ENCODE data around the gene MSRB2.

The MSRB2 gene

DNA sequence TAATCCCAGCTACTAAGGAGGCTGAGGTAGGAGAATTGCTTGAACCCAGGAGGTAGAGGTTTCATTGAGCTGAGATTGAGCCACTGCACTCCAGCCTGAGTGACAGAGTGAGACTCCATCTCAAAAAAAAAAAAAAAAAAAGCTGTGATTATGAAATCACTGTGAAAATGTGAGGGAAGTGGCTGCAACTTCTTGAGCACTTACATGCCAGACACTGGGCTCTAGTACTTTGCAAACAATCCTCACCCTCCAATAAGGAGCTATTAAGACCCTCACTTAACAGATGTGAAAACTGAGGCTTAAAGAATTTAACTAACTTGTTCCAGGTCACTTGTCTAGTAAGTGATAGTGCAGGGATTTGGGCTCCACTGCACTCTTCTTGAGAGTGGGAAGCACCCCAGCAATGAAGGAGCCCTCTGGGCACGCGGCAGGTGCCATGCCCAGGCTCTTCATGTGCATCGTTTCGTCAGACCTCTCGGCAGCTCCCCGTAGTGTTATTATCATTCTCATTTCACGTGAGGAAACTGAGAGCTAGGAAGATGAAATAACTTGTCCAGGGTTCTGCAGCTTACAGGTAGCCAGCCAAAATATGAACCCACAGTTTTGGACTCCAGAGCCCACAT, 19.0 kb downstream of the MSRB2 start:
- DNase-seq: peak; percentile 21

- DNase-seq: no peak
Observed at GRCh38 chr10:23116486-23117205, 21.3 kb downstream of the MSRB2 start.

DNA sequence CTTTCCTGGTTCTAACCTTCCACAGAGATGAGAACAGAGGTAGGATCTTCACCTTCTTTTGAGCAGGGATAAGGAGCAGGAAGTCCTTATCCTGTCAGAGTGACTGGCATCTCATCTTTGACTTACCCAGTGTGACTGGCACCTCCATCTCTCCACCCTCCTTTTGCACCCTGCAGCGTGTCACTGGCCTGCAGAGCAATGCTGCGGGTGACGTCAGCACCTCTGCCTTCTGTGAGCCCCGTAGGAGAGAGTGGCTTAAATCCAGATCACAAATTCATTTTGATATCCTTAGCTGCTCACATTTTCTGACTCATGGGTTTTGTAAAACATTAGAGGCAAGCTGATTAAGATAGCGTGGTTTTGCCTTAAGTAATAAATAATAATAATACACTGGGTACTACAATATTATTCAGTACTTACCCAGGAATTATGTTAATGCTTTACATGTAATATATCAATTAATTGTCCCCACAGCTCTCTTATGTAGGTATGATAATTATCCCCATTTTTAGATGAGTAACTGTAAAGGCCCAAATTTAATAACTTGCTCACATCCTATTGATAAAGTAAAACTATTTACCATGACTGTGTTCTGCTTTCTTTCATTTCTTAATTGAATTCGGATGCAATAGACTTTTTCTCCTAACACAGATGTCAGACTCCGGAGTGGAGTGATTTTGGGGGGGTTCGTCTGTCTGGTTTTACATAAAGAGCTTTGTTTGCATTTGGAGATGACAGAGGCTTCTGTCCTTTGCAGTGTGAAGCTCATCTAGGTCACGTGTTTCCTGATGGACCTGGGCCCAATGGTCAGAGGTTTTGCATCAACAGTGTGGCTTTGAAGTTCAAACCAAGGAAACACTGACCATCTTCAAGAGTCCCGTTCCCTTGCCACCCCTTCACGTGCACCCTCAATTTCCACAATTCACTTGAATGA, 24.9 kb downstream of the MSRB2 start:
- no peak for DNase-seq

GRCh38 chr10:23121135-23121534, 25.8 kb downstream of the MSRB2 start:
- no peak for DNase-seq

GRCh38 chr10:23136462-23136861, 41.1 kb downstream of the MSRB2 start:
- no peak for DNase-seq

GRCh38 chr10:23139677-23140076, 44.3 kb downstream of the MSRB2 start:
- DNase-seq: no peak

DNA sequence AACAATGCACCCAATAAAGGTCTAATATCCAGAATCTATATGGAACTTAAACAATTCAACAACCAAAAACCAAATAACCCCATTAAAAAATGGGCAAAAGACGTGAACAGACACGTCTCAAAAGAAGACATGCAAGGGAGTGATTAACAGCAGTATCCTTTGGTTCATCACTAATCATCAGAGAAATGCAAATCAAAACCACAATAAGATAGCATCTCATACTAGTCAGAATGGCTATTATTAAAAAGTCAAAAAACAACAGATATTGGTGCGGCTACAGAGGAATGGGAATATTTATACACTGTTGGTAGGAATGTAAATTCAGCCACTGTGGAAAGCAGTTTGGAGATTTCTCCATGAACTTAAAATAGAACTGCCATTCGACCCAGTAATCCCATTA, 46.6 kb downstream of the MSRB2 start:
- DNase-seq: no peak

DNA sequence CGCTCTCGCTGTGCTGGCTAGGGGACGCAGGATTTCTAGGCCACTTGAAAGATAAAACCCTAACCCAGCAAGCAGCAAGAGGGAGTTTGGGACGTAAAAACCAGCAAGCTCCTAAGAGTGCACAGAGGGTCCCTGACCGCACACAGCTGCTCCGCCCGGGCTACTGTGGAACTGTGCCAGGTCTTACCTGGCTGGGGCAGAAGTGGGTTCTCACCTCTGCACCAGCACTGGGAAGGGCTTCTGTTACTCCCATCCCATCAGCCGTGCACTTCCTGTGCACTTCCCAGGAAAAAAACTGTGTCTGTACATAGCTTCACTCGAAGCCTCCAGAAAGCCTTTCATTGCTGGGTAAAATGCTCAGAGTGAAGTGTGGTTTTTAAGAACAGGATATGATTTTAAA, 50.9 kb downstream of the MSRB2 start:
- no peak for DNase-seq

DNA sequence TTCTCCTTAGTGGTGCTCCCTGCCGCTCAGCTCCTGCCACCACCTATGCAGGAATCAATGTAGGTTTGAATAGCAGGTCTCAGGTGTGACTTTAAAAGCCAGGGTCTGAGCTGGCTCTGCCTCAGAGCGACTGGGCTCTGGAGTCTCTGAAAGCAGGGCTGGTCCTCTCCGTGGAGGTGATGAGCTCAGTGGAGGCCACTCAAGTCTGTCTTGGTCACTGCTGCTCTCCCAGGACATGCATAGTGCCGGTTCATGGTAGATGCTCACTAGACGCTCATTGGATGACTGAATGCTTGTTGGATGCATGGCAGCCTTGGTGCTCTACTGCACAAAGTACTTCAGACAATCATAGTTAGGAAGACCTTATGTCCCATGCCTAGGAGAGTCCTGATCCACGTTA, 51.7 kb downstream of the MSRB2 start:
- DNase-seq: no peak

DNA sequence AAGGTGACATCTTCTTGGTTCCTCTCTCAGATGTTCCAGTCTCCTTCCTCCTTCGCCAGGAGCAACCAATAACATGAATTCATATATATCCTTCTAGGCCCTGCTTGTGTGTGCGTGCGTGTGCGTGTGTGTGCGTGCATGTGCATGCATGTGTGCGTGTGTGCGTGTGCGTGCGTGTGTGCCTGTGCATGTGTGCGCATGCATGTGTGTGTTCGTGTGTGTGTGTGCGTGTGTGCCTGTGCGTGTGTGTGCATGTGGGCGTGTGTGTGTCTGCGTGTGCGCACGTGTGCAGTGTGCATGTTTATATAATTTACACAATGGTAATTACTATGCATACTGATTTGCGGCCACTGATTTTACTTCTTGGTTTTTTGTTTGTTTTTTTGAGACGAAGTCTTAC, 52.8 kb downstream of the MSRB2 start:
- no peak for DNase-seq

DNA sequence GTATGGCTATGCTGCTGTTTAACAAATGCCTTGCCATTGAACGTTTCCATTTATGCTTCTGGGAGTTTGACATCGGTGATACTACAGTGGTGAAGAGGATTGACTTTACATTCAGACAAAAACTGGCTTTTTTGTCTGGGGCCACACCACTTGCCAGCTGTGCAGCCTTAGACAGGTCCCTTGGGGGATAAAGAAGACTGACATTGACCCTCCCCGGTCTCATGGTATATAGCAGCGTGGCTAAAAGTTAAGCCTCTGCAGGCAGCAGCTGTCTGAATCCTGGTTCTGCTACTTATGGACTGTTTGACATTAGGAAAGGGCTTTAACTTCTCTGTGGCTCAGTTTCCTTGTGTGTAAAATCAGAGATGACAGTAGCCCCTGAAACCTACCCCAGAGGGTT, 54.7 kb downstream of the MSRB2 start:
- DNase-seq: no peak

- DNase-seq: no peak
Observed at GRCh38 chr10:23150610-23151009, 55.2 kb downstream of the MSRB2 start.

DNA sequence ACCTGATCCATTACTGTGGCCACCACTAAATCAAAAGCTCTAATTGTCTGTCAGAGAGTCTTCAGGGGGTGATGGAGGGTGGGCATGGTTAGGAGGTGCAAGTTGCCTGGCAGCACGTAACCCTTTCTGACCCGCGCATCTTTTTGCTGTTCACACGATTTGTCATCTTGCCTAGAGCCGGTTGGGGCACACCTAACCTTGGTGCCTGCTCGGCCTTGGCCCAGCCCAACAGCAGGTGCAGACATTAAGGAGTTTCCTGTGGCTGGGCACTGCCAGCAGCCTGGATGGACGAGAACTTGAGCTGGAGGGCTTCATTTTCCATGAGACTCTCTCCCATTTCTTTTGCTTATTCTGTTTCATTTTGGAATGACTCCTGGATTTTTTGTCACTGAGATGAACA, 55.7 kb downstream of the MSRB2 start:
- DNase-seq: no peak

DNA sequence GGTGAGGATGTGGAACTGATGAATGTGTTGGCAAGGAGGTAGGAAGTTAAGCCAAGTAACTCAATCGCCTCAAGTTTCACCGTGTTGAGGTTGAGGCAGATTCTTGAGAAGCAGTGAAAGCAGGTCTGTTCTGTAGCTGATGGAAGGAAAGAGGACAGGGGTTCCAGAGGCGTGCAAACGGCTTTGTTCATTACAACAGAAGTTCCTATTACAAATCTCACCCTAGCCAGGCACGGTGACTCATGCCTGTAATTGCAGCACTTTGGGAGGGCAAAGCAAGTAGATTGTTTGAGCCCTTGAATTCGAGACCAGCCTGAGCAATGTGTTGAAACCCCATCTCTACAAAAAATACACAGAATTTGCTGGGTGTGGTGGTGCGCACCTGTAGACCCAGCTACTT, 59.8 kb downstream of the MSRB2 start:
- DNase-seq: peak; percentile 41

DNA sequence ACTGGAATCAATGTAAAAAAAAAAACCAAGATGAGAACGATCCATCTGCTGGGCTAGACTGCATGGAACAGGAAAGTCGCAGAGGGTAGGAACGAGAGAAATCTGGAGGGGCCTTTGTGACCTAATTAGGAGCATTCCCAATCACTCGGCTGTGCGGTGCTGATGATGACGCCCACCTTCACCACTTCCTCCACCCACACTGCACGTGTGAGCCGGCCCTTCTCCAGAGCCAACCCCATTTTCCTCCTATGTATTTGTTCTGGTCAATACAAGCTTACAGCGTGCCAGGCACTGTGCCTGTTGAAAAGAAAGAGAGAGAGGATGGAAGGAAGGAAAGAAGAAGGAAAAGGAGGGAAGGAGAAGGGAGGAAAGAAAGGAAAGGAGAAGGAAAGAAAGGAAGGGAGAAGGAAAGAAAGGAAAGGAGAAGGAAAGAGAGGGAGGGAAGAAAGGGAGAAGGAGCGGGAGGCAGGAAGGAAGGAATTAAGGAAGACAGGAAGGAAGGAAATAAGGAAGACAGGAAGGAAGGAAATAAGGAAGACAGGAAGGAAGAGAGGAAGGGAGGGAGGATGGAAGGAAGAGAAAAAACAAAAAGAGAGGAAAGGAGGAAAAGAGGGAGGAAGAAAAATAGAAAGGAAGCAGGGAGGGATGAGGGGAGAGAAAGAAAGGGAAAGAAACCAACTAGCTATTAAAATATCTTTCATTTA, 61.2 kb downstream of the MSRB2 start:
- no peak for DNase-seq

DNA sequence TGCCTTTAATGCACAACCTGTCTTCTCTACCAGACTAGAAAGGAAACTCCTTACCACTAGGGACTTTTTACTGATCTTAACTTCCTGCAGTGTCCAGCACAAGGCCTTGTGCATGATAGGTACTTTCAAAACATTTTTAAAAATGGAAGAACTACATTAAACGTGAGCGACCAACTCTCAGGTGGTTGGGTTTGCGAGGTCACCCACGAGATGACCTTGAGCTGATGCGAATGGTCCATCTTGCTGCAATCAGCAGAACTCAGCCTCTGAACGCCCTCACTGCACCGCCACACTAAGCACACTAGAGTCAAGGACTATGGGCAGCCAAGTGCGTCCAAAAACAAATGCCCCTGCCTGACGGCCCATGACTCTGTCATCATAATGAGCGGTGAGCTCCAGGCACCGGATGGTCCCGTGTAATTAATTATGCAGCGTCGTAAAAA, 61.9 kb downstream of the MSRB2 start:
- no peak for DNase-seq

DNA sequence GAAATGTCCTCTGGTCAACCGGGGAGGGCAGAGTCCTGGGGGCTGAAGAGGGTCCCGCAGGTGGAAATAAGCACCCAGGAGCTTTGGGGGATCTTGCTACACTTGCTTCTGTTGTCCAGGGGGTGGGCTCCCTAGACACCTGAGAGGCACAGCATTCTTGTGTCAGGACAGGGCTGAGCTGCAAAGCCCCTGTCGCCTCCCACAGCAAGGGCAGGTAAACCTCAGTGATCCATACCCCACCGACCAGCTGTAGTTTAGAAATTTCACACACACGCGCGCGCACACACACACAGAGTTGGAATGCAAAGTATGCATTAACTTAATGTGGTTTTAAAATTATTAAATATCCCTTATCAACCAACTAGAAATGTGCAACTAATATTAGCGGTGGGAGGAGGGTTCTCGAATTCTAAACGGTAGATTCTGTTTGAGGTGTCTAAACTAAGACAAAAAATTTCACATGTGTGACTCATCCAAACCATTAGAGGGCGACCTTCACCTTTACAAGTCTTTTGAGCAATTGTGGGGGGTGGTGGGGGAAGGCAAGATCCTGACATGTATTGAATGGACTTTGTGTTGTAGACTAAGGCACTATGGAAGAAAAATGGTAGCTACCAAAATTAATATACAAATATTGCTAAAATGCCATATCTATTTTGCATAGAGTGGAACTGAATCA, 62.5 kb downstream of the MSRB2 start:
- peak; percentile 17 for DNase-seq

GRCh38 chr10:23158370-23158769, 63.0 kb downstream of the MSRB2 start:
- DNase-seq: peak; percentile 50

DNA sequence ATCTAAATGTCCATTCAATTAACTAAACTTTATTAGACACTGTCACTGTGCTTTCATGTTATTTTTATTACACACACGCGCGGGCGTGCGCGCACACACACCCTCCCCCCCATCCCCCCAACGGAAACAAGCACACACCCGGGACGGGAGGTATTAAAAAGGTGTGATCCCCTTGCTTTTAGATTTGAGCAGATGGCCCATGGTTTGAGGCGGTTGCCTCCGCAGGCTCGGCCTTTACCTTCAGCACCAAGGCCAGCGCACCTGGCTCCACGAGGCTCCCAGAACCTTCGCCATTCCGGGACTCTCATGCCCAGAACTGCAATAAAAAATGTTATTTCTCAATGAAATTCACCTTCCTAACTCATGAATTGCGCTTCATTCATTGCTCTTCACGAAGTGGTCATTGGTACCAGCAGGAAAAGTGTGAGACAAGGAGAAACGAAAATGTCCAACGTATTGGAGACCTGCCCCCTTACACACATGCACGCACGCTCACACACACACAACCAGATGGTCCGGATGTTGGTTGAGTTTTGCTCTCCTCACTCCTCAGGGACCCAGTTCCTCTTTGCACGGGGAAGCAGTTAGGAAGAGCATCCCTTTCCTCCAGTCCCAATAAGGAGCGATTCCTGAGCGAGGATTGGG, 76.0 kb downstream of the MSRB2 start:
- no peak for DNase-seq

All from MV-4-11 (cell line).